GM12878 (cell line): ENCODE measurements around the gene GRK5.

Source experiments
- CTCF ChIP-seq, 3 experiments: IDR thresholded peaks in 2 of 3; conservative IDR thresholded peaks in 1 of 3; 2 replicates each; pipeline ENCODE4 v1.5.1; 2011; ENCODE audit warnings: low read depth in 3 of 3, low read length in 3 of 3, mild to moderate bottlenecking in 3 of 3, control low read depth in 2 of 3, moderate library complexity in 2 of 3, inconsistent platforms in 1 of 3, mixed read lengths in 1 of 3; ENCODE audit not compliant: control insufficient read depth in 2 of 3, insufficient read depth in 1 of 3; ENCODE audit errors: extremely low read depth in 1 of 3
- JUND ChIP-seq: IDR thresholded peaks from 2 replicates; pipeline ENCODE4 v1.6.1; 2012; ENCODE audit warnings: low read depth, mild to moderate bottlenecking, low read length, improper control_type of control experiment, moderate library complexity
- POLR2A ChIP-seq: IDR thresholded peaks from 2 replicates; pipeline ENCODE4 v1.6.1; 2011; ENCODE audit warnings: low read depth, mild to moderate bottlenecking, low read length
- RFX5 ChIP-seq: IDR thresholded peaks from 2 replicates; pipeline ENCODE4 v1.6.1; 2011; ENCODE audit warnings: low read depth, low read length, improper control_type of control experiment
- SRF ChIP-seq, 2 experiments: IDR thresholded peaks; 2 replicates each; pipeline ENCODE4 v1.6.1; 2011; ENCODE audit warnings: low read depth in 2 of 2, low read length in 2 of 2, mild to moderate bottlenecking in 1 of 2, moderate library complexity in 1 of 2

GRCh38 chr10:119225083-119225658 lies 17.8 kb downstream of the GRK5 start:
- TF ChIP-seq SRF (IDR thresholded peaks at IDR 0.05; ENCODE audit: low read depth in 2 of 2, low read length in 2 of 2) (no peak), JUND (no peak), POLR2A (no peak), RFX5 (no peak), CTCF (IDR thresholded peaks at IDR 0.05 in 2 of 3, conservative IDR thresholded peaks at IDR 0.05 in 1 of 3; ENCODE audit: control insufficient read depth in 2 of 3, extremely low read depth in 1 of 3, insufficient read depth in 1 of 3, low read depth in 3 of 3, low read length in 3 of 3) (no peak)
